HS-27A (cell line): ENCODE results near the gene ISL2.
"Not testable (repeated sequence)": the region's sequence is repeated elsewhere in the genome, so short reads cannot be mapped to it uniquely, and the experiment has no call there.

Experiments
- DNase-seq: peaks from one replicate; pipeline ENCODE4 v3.0.0-alpha.2; 2012; ENCODE audit warnings: low read depth, missing footprints

The ISL2 gene

GRCh38 chr15:76336254-76337058 lies at the start of gene ISL2:
TSS of gene ISL2 (plus strand) at chr15:76336773. CDS start at chr15:76336884, 111 bp downstream.
- DNase-seq = peak; percentile 84

GRCh38 chr15:76289582-76289981 lies 47.0 kb upstream of the ISL2 start:
- no peak for DNase-seq

DNA sequence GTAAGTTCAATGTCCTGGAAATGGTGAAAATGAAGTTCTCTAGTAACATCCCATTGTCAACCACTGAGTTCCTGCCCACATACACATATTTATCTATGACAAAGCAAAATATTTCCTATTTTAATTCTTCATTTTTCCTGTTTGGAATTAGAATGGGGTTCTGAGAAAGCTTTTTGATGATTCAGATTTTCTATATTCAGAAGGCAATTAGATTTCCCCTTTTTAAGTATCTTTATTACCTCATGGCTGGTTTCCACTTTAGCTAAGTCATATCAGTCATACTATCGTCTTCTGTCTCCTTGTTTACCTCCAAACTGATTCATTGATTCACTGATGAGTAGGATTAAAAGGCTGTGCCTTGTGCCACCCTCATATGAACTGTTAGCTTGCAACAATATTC lies 43.2 kb upstream of the ISL2 start:
- DNase-seq = no peak

- not testable (repeated sequence) for DNase-seq
These were observed 42.1 kb upstream of the ISL2 start for GRCh38 chr15:76294463-76294862.

- DNase-seq = no peak
These were observed 39.7 kb upstream of the ISL2 start for GRCh38 chr15:76296849-76297248.

GRCh38 chr15:76297951-76298350 lies 38.6 kb upstream of the ISL2 start:
- DNase-seq = not testable (repeated sequence)

GRCh38 chr15:76298986-76299385 lies 37.6 kb upstream of the ISL2 start:
- DNase-seq = no peak

- no peak for DNase-seq
These were observed 36.8 kb upstream of the ISL2 start for GRCh38 chr15:76299786-76300185.

DNA sequence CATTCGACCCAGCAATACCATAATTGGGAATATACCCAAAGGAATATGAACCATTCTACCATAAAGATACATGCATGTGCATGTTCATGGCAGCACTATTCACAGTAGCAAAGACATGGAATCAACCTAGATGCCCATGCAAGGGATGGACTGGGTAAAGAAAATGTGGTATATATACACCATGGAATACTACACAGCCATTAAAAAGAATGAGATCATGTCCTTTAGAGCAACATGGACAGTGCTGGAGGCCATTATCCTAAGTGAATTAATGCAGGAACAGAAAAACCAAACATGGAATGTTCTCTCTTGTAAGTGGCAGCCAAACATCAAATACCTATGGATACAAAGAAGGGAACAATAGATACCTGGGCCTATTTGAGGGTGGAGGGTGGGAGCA lies 32.7 kb upstream of the ISL2 start:
- no peak for DNase-seq

GRCh38 chr15:76309601-76310330 lies 26.8 kb upstream of the ISL2 start:
- no peak for DNase-seq

DNA sequence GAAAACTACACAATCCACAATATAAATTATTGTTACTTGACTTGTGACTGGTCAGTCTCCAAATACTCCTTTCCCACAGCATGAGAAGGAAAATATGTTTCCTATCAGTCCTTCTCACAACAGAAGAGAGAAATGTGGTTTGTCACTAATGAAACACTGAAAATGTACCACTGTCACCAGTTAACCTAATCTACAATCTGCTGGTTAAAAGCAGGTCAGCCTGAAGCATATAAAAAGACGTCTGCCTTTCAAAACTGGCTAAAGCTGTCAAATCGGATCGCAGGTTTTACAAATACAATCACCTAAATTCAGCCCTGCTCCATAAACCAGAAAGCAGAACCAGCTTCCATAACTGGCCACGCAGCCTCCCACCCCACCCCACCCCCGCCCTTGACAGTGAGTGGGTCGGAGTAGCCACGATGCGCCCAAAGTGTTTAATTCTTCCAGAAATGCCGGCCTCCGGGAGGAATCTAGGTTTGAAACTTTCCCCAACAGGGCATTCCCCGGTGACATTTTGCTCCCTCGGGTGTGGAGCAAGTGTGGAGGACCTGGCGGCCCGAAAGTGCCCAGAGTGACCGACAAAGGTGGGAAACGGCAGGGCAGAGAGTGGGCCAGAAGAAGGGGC lies 26.0 kb upstream of the ISL2 start:
- no peak for DNase-seq

DNA sequence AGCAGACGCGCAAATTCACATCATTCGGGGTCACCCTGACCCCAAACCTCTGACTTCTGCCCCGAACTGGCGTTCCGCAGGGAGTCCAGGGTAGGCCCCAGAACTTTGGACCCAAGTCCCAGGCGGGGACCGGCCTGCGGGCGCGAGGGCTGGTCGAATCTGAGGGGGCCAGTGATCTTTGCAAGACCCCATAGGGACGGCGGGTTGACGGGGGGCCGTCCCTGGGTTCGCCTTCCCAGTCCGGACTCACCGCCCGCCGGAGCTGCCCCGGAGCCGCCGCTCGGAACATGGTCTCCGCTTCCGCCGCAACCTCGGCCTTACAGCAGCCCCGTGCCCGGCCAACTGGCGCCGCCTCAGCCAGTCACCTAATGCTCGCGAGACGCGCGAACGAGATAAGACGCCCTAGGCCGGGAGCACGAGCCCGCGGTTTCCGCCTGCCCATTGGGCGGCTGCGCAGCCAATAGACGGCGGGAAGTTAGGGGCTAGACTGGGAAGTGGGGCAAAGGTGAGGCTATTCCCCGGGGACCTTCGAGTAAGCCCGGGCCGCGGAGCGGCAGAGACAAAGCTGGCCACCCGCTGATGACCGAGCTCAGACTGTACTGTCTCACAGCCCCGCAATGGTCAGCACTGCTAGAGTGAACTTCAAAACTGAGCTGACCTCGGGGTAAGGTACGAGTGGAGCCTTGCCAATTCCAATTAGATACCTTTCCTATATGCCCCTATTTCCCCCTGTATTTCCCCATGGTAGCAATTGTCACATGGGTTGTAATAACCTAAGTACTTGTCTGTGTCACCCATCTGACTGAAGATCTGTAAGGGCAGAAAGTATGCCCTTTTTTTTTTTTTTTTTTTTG lies 25.2 kb upstream of the ISL2 start, which contains the start of gene ETFA:
Gene ETFA, minus strand, starts transcription at position 370 of the 854 bp plus-strand sequence. Its CDS starts 81 bp downstream, at position 289.
- peak; percentile 98 for DNase-seq

GRCh38 chr15:76312540-76313174 lies 23.9 kb upstream of the ISL2 start:
- no peak for DNase-seq

DNA sequence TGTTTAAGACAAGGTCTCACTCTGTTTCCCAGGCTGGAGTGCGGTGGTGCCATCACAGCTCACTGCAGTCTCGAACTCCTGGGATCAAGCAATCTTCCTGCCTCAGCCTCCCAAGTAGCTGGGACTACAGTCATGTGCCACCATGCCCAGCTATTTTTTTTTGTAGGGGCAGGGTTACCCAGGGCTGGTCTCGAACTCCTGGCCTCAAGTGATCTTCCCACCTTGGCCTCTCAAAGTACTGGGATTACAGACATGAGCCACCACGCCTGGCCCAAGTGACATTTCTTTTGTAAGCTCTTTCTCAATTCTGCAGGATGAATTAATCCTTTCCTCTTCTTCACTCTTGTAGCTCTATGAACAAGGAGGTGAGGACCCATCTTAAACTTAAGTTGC lies 23.4 kb upstream of the ISL2 start:
- DNase-seq = not testable (repeated sequence)

GRCh38 chr15:76313731-76314130 lies 22.8 kb upstream of the ISL2 start:
- DNase-seq = no peak

- no peak for DNase-seq
These were observed 16.6 kb upstream of the ISL2 start for GRCh38 chr15:76320012-76320411.

GRCh38 chr15:76321171-76321570 lies 15.4 kb upstream of the ISL2 start:
- DNase-seq = no peak

DNA sequence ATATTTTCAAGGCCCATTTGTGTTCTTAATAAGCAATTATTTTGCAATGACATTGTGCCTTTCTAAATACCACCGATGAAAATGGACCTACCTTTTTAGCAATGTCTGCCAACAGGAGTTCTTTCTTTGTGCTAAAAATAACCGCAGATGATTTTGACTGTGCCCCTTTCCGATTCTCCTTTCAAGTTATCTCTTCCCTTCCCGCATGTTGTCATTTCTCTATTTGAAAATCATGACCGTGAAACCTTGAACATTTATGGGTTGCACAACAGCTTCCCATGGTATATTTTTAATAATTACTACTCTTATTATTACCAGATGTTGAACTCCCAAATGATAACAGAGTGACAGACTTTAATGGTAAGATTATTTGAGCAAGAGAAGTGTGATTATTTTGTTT lies 15.0 kb upstream of the ISL2 start:
- no peak for DNase-seq

DNA sequence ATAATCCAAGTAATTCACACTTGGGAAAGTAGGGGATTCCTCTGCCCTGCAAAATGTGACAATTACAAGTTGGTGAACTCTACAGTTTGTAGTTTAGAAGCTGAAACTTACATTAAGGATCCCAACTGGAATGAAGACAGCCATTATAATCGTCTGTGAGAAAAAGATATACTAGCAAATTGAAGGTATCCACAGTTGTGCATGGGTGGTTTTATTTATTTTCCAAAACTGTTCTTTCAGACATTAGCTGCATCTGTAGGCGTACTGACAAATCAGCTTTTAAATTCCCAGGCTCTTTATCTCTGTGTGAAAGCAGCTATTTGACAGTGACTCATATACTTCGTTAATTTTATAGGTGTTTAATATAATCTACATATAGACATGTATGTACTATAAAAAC lies 12.5 kb upstream of the ISL2 start:
- no peak for DNase-seq

DNA sequence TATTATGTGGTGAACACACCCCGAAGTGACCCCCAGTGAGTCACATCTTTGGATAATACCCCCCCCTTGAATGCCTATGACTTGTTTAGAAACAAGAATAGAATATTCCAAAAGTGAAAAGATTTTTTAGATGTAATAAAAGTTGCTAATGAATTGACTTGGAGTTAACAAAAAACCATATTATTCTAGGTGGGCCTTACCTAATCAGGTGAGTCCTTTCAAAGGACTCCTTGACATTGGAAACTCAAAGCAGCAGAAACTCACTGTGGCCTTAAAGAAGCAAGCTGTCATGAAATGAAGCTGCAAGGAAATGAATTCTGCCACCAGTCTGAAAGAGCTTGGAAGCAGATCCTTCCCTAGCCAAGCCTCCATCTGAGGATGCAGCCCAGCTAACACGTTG lies 10.9 kb upstream of the ISL2 start:
- no peak for DNase-seq
